GM20000 (cell line): ENCODE results near the gene LSM14B.
"Not testable (repeated sequence)": the region's sequence is repeated elsewhere in the genome, so short reads cannot be mapped to it uniquely, and the experiment has no call there.

Source experiments
- DNase-seq: peaks from one replicate; pipeline ENCODE4 v3.0.0; 2012; ENCODE audit warnings: low spot score
- TF ChIP-seq, protein P1 (sequence below): IDR thresholded peaks from 2 replicates; pipeline ENCODE4 v1.5.1; 2012; ENCODE audit warnings: mild to moderate bottlenecking, control low read depth; ENCODE audit errors: extremely low read depth, missing control alignments

Gene LSM14B

DNA sequence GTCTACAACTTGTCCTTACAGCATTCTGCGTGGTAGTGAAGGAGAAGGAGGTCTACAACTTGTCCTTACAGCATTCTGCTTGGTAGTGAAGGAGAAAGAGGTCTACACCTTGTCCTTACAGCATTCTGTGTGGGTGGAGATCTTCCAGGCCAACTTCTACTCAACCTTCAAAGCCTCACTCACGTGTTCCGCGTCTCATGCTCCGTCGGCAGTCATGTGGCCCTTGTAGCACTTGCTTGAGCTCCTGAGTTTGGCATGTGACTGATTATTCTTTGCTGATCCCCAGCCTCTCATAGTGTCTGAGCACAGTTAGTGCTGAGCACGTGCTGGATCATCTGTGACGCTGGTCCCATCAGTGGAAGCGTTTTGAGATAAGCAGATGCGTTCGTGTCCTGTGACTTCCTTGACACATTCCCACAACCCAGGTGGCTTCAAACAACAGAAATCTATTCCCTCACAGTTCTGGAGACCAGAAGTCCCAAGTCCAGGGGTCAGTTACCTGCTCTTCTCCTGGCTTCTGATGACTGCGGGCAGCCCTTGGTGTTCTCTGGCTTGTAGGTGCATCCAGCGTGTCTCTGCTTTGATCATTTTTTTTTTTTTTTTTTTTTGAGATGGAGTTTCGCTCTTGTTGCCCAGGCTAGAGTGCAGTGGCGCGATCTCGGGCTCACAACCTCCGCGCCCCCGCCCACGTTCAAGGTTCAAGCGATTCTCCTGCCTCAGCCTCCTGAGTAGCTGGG lies 23.9 kb downstream of the LSM14B start:
- no peak for DNase-seq
- TF ChIP-seq, protein P1, sequence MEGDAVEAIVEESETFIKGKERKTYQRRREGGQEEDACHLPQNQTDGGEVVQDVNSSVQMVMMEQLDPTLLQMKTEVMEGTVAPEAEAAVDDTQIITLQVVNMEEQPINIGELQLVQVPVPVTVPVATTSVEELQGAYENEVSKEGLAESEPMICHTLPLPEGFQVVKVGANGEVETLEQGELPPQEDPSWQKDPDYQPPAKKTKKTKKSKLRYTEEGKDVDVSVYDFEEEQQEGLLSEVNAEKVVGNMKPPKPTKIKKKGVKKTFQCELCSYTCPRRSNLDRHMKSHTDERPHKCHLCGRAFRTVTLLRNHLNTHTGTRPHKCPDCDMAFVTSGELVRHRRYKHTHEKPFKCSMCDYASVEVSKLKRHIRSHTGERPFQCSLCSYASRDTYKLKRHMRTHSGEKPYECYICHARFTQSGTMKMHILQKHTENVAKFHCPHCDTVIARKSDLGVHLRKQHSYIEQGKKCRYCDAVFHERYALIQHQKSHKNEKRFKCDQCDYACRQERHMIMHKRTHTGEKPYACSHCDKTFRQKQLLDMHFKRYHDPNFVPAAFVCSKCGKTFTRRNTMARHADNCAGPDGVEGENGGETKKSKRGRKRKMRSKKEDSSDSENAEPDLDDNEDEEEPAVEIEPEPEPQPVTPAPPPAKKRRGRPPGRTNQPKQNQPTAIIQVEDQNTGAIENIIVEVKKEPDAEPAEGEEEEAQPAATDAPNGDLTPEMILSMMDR, result no peak

DNA sequence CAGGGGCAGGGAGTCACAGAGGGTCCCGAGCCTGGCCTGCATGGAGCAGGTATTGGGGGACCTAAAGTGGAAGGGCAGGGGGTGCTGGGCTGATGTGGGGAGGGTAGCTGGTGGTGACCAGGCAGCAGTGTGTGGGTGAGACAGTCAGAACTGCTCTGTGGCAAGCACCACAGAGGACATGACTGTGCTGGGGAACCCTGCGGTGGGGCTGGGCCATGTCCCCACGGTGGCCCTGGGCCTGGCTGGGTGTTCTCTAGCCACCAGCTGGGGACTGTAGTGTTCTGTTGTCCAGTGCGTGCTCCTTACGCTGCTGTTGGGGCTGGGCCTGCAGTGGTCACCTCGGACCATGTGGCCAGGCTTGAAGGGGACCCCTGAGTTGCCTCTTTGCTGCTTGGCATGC lies 24.9 kb downstream of the LSM14B start:
- no peak for DNase-seq
- TF ChIP-seq, protein P1, result no peak

DNA sequence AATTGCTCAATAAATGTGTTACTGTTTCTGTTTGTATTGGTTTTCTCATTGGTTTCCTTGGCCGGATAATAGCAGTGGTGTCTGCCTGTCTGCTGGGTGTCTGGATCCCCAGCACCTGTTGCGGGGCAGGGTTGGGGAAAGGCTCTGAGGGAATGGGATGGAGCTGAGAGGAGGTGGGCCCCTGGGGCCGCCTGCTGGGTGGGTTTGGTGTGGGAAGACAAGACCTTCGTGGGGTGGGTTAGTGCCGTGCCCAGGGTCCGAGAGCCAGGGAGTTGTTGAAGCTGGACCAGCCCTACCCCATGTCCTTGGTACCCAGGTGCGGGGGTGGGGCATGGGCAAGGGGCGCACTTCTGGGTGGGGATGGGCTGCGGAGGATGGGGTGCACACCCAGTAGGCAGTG lies 25.3 kb downstream of the LSM14B start:
- TF ChIP-seq, protein P1, result no peak
- no peak for DNase-seq

- DNase-seq, result not testable (repeated sequence)
These were observed 26.1 kb downstream of the LSM14B start for GRCh38 chr20:62148383-62148782.

DNA sequence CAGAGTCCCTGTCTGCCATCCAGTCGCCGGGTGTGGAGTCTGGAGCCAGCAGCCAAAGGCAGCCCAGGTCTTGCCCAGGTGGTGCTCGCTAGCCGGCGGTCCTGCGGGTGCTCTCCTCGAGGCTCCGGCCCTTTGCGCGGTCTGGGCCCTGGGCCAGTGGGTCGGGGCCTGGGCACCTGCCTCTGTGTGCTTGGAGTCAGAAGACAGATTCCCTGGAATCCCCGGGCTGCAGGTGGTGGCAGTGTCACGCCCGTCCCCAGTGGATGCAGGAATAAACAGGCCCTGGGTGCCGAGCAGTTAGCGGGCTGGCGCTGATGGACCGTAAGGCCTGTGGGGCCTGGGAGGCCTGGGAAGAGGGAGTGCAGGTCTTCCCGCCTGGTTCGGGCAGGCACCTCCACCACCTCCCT lies 26.6 kb downstream of the LSM14B start:
- TF ChIP-seq, protein P1, result no peak
- no peak for DNase-seq

- TF ChIP-seq, protein P1, result no peak
- DNase-seq, result no peak
These were observed 27.4 kb downstream of the LSM14B start for GRCh38 chr20:62149532-62150309.

DNA sequence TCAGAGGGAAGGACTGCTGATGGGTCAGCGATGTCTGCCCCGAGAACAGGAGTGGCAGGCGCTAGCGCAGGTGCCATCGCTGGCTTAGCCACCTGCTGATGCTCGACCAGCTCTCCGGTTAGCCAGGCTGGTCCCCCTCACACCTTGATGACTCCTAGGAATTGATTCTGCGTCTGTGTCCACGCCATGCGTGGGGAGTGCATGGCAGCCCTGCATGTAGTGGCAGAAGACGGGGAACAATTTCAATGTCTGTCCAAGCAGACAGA lies 28.0 kb downstream of the LSM14B start:
- TF ChIP-seq, protein P1, result no peak
- no peak for DNase-seq

GRCh38 chr20:62151225-62151624 lies 28.9 kb downstream of the LSM14B start:
- no peak for DNase-seq
- TF ChIP-seq, protein P1, result no peak
